HepG2 (cell line): ENCODE measurements around the gene NRG3. TPM values are rescaled to one million over a fixed set of nuclear protein-coding genes. Genes with fewer than 3 reads are reported as not detected.

ENCODE experiments used
- ATAC-seq: fragments of 200-7000 bp; cut with Tn5 transposase; 3 replicates; pipeline ENCODE4 v1.9.1; 2020; ENCODE audit warnings: mild to moderate bottlenecking, moderate library complexity
- BruUV-seq: library from RNA; stranded (reverse); fragments of 400-500 nt; replicated peaks from 2 replicates; lab custom pipeline; 2021; lab: Mats Ljungman, UMichigan
- CTCF ChIA-PET: fragments of 300-600 bp; formaldehyde crosslinking; extraction: SDS; loops from one replicate; lab custom pipeline; 2021; ENCODE audit warnings: low total read pairs, inconsistent platforms, low intra/inter-chr PET ratio; lab: Yijun Ruan, JAX
- POLR2A ChIA-PET: fragments of 350-600 bp; sonication (Branson Sonifier 250); formaldehyde crosslinking; loops from one replicate; lab custom pipeline; 2020; ENCODE audit warnings: antibody characterized with exemption, inconsistent platforms; lab: Yijun Ruan, JAX
- DNase-seq: peaks from one replicate; pipeline ENCODE4 v3.0.0-alpha.2; 2015; ENCODE audit warnings: low spot score
- FAIRE-seq: peaks from 3 replicates; lab custom pipeline; 2011; peaks lifted over from hg19 to GRCh38; lab: Jason Lieb, UNC
- H2AFZ ChIP-seq: one replicate; pipeline ENCODE4 v1.6.1; 2011; ENCODE audit warnings: low read length, inconsistent platforms
- H3K27ac ChIP-seq: fragments of 300-600 bp; 3 replicates; pipeline ENCODE4 v1.8.0; 2011; ENCODE audit warnings: mixed run types, mild to moderate bottlenecking, mixed read lengths, low read length, inconsistent platforms; ENCODE audit not compliant: insufficient read depth; ENCODE audit errors: extremely low read length
- H3K27me3 ChIP-seq, 2 experiments: fragments of 200-600 bp in 1 of 2; 2 replicates in 1 of 2; 3 replicates in 1 of 2; pipeline versions ENCODE4 v1.6.0 to v1.8.0; 2011; ENCODE audit warnings: low read length in 2 of 2, mild to moderate bottlenecking in 2 of 2, moderate library complexity in 2 of 2, inconsistent platforms in 1 of 2; ENCODE audit not compliant: insufficient read depth in 2 of 2, control insufficient read depth in 1 of 2
- H3K36me3 ChIP-seq, 2 experiments: fragments of 200-600 bp in 1 of 2; replicated peaks in 1 of 2; 2 replicates in 1 of 2; 3 replicates in 1 of 2; pipeline versions ENCODE4 v1.5.1 to v1.8.0; 2011; ENCODE audit warnings: low read length in 2 of 2, inconsistent platforms in 1 of 2; ENCODE audit not compliant: insufficient read depth in 2 of 2, control insufficient read depth in 1 of 2
- H3K4me1 ChIP-seq: 2 replicates; pipeline ENCODE4 v1.5.1; 2012; ENCODE audit warnings: low read length, inconsistent platforms; ENCODE audit not compliant: insufficient read depth
- H3K4me2 ChIP-seq: 2 replicates; pipeline ENCODE4 v1.6.0; 2011; ENCODE audit warnings: low read depth, low read length, inconsistent platforms
- H3K4me3 ChIP-seq, 3 experiments: fragments of 200-600 bp in 1 of 3; sonication (generic), shearing (Covaris generic) in 1 of 3; replicated peaks in 1 of 3; 2 replicates each; pipeline ENCODE4 v1.5.1; 2011 to 2016; ENCODE audit warnings: low read length in 3 of 3, inconsistent platforms in 2 of 3, low read depth in 2 of 3, mild to moderate bottlenecking in 2 of 3, control low read depth in 1 of 3, mixed read lengths in 1 of 3; ENCODE audit not compliant: insufficient read depth in 1 of 3
- H3K79me2 ChIP-seq: one replicate; pipeline ENCODE4 v1.6.1; 2011; ENCODE audit warnings: low read length, inconsistent platforms; ENCODE audit not compliant: insufficient read depth
- H3K9ac ChIP-seq: 2 replicates; pipeline ENCODE4 v1.6.0; 2011; ENCODE audit warnings: mild to moderate bottlenecking, low read depth, low read length, inconsistent platforms; ENCODE audit not compliant: insufficient read depth
- H3K9me3 ChIP-seq: 2 replicates; pipeline ENCODE4 v1.5.1; 2012; ENCODE audit warnings: mild to moderate bottlenecking, low read length
- H4K20me1 ChIP-seq: 2 replicates; pipeline ENCODE4 v1.6.0; 2011; ENCODE audit warnings: inconsistent platforms, mild to moderate bottlenecking, low read length, moderate library complexity; ENCODE audit not compliant: insufficient read depth
- SNAI1 ChIP-seq: sonication (generic); formaldehyde crosslinking; IDR thresholded peaks from 2 replicates; pipeline ENCODE4 v1.5.0; 2020; ENCODE audit warnings: mild to moderate bottlenecking, missing genetic modification reagents, borderline replicate concordance
- ZNF546 ChIP-seq: sonication (generic); formaldehyde crosslinking; conservative IDR thresholded peaks from 2 replicates; pipeline ENCODE4 v1.8.1; 2023; ENCODE audit warnings: mild to moderate bottlenecking, missing genetic modification reagents
- ZNF605 ChIP-seq: sonication (generic); formaldehyde crosslinking; IDR thresholded peaks from 2 replicates; pipeline ENCODE4 v1.8.0; 2022; ENCODE audit warnings: mild to moderate bottlenecking, missing genetic modification reagents
- WGBS: methylation state at CpG from one replicate; pipeline ENCODE4 v1.1.6; 2017; ENCODE audit warnings: low lambda C conversion rate; 5-methylcytosine and 5-hydroxymethylcytosine counted together
- in situ Hi-C: cut with HindIII; loops from 2 replicates; pipeline ENCODE4 v1.10.0; 2017; ENCODE audit warnings: low pct_unique_long_range_greater_than_20kb; ENCODE audit not compliant: extremely low pct_ligation_motif_present
- intact Hi-C: fragments of 100-400 bp; cut with micrococcal nuclease; formaldehyde crosslinking; loops from one replicate; pipeline ENCODE4 v1.10.0; 2022; ENCODE audit not compliant: unreplicated experiment
- polyA plus RNA-seq, 8 experiments: library from polyadenylated mRNA; depleted of rRNA in 3 of 8; stranded (reverse) in 7 of 8; unstranded in 1 of 8; fragments of >200 nt; fragmentation: Illumina TruSeq in 4 of 8; extraction: Trizol in 4 of 8; gene quantifications; 2 replicates each; pipeline versions ENCODE4 v1.2.1 to v1.2.3, GENCODE V29; 2011 to 2016; ENCODE audit warnings: low read depth in 4 of 8, missing spikeins in 1 of 8, mixed read lengths in 1 of 8; ENCODE audit not compliant: insufficient read depth in 1 of 8
- total RNA-seq, 5 experiments: library from RNA; depleted of rRNA; stranded (reverse); fragments of >200 nt; fragmentation: Illumina TruSeq; extraction: Trizol; gene quantifications; 2 replicates each; pipeline ENCODE4 v1.2.3, GENCODE V29; 2016; ENCODE audit warnings: low read depth in 1 of 5
- TF ChIP-seq, protein P1 (sequence below): sonication (generic); formaldehyde crosslinking; IDR thresholded peaks from 2 replicates; pipeline ENCODE4 v1.4.0; 2020; ENCODE audit warnings: missing genetic modification reagents
- TF ChIP-seq, protein P2 (sequence below): sonication (generic); formaldehyde crosslinking; IDR thresholded peaks from 2 replicates; pipeline ENCODE4 v1.5.0; 2020; ENCODE audit warnings: mild to moderate bottlenecking, missing genetic modification reagents, borderline replicate concordance
- TF ChIP-seq, protein P3 (sequence below): sonication (generic); formaldehyde crosslinking; IDR thresholded peaks from 2 replicates; pipeline ENCODE4 v1.4.0; 2020; ENCODE audit warnings: mild to moderate bottlenecking, missing genetic modification reagents
- TF ChIP-seq, protein P4 (sequence below): sonication (generic); formaldehyde crosslinking; IDR thresholded peaks from 2 replicates; pipeline ENCODE4 v1.8.1; 2023; ENCODE audit warnings: missing genetic modification reagents, inconsistent platforms, borderline replicate concordance

NRG3 gene
- total and polyA plus RNA-seq, 2 of the 13 experiments (the other 11 are each of a cell fraction or from before 2014, with no cell fraction given) = not detected

DNA sequence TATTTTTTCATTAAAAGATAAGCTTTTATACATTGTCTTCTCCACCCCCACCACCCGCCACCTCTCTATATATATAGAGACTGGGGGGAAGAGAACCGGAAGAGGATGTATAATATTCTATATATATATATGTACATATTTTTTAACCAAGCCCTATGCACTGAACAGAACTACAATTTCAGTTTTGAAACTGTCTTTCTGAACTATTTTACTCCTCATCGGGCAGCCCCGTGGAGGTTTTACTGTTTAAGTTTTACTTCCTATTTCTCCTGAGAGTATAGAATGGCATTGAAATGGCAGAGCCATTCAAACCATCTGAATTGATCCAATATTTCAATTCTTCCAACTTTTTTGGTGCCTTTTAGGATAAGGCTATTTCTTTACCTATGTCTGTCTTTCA is 1047.1 kb downstream of the NRG3 start:
- in situ Hi-C loops (no loop called here), intact Hi-C loops (no loop called here)
- 36% methylated on average over 4 of the region's 4 CpGs for WGBS
- no peak overlapping the region for H3K27ac ChIP-seq
- no TSS peak for BruUV-seq
- no peak overlapping the region for H2AFZ ChIP-seq
- FAIRE-seq (no peak), DNase-seq (no peak), ATAC-seq (no peak)
- ChIA-PET POLR2A (no interaction called here), CTCF (no interaction called here)
- no peaks in the 10 kb centered on the region for H3K4me1 ChIP-seq
- H3K36me3 ChIP-seq = no peaks in the 10 kb centered on the region
- no peaks in the 10 kb centered on the region for H3K27me3 ChIP-seq
- H3K4me3 ChIP-seq = no peak overlapping the region
- H3K9me3 ChIP-seq = peaks cover 81% of the 10 kb centered on the region
- no peak overlapping the region for H3K4me2 ChIP-seq
- H3K9ac ChIP-seq = no peak overlapping the region
- H4K20me1 ChIP-seq = no peaks in the 10 kb centered on the region
- TF ChIP-seq SNAI1 (CRISPR knock-in tag) (no peak), ZNF605 (CRISPR knock-in tag) (no peak), ZNF546 (no peak)
- TF ChIP-seq, protein P1, sequence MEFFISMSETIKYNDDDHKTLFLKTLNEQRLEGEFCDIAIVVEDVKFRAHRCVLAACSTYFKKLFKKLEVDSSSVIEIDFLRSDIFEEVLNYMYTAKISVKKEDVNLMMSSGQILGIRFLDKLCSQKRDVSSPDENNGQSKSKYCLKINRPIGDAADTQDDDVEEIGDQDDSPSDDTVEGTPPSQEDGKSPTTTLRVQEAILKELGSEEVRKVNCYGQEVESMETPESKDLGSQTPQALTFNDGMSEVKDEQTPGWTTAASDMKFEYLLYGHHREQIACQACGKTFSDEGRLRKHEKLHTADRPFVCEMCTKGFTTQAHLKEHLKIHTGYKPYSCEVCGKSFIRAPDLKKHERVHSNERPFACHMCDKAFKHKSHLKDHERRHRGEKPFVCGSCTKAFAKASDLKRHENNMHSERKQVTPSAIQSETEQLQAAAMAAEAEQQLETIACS (CRISPR knock-in tag) = no peak
- TF ChIP-seq, protein P2, sequence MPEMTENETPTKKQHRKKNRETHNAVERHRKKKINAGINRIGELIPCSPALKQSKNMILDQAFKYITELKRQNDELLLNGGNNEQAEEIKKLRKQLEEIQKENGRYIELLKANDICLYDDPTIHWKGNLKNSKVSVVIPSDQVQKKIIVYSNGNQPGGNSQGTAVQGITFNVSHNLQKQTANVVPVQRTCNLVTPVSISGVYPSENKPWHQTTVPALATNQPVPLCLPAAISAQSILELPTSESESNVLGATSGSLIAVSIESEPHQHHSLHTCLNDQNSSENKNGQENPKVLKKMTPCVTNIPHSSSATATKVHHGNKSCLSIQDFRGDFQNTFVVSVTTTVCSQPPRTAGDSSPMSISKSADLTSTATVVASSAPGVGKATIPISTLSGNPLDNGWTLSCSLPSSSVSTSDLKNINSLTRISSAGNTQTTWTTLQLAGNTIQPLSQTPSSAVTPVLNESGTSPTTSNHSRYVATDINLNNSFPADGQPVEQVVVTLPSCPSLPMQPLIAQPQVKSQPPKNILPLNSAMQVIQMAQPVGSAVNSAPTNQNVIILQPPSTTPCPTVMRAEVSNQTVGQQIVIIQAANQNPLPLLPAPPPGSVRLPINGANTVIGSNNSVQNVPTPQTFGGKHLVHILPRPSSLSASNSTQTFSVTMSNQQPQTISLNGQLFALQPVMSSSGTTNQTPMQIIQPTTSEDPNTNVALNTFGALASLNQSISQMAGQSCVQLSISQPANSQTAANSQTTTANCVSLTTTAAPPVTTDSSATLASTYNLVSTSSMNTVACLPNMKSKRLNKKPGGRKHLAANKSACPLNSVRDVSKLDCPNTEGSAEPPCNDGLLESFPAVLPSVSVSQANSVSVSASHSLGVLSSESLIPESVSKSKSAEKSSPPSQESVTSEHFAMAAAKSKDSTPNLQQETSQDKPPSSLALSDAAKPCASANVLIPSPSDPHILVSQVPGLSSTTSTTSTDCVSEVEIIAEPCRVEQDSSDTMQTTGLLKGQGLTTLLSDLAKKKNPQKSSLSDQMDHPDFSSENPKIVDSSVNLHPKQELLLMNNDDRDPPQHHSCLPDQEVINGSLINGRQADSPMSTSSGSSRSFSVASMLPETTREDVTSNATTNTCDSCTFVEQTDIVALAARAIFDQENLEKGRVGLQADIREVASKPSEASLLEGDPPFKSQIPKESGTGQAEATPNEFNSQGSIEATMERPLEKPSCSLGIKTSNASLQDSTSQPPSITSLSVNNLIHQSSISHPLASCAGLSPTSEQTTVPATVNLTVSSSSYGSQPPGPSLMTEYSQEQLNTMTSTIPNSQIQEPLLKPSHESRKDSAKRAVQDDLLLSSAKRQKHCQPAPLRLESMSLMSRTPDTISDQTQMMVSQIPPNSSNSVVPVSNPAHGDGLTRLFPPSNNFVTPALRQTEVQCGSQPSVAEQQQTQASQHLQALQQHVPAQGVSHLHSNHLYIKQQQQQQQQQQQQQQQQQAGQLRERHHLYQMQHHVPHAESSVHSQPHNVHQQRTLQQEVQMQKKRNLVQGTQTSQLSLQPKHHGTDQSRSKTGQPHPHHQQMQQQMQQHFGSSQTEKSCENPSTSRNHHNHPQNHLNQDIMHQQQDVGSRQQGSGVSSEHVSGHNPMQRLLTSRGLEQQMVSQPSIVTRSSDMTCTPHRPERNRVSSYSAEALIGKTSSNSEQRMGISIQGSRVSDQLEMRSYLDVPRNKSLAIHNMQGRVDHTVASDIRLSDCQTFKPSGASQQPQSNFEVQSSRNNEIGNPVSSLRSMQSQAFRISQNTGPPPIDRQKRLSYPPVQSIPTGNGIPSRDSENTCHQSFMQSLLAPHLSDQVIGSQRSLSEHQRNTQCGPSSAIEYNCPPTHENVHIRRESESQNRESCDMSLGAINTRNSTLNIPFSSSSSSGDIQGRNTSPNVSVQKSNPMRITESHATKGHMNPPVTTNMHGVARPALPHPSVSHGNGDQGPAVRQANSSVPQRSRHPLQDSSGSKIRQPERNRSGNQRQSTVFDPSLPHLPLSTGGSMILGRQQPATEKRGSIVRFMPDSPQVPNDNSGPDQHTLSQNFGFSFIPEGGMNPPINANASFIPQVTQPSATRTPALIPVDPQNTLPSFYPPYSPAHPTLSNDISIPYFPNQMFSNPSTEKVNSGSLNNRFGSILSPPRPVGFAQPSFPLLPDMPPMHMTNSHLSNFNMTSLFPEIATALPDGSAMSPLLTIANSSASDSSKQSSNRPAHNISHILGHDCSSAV (CRISPR knock-in tag) = no peak
- TF ChIP-seq, protein P3, sequence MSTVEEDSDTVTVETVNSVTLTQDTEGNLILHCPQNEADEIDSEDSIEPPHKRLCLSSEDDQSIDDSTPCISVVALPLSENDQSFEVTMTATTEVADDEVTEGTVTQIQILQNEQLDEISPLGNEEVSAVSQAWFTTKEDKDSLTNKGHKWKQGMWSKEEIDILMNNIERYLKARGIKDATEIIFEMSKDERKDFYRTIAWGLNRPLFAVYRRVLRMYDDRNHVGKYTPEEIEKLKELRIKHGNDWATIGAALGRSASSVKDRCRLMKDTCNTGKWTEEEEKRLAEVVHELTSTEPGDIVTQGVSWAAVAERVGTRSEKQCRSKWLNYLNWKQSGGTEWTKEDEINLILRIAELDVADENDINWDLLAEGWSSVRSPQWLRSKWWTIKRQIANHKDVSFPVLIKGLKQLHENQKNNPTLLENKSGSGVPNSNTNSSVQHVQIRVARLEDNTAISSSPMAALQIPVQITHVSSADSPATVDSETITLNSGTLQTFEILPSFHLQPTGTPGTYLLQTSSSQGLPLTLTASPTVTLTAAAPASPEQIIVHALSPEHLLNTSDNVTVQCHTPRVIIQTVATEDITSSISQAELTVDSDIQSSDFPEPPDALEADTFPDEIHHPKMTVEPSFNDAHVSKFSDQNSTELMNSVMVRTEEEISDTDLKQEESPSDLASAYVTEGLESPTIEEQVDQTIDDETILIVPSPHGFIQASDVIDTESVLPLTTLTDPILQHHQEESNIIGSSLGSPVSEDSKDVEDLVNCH (CRISPR knock-in tag) = no peak
- TF ChIP-seq, protein P4, sequence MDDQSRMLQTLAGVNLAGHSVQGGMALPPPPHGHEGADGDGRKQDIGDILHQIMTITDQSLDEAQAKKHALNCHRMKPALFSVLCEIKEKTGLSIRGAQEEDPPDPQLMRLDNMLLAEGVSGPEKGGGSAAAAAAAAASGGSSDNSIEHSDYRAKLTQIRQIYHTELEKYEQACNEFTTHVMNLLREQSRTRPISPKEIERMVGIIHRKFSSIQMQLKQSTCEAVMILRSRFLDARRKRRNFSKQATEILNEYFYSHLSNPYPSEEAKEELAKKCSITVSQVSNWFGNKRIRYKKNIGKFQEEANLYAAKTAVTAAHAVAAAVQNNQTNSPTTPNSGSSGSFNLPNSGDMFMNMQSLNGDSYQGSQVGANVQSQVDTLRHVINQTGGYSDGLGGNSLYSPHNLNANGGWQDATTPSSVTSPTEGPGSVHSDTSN (CRISPR knock-in tag) = no peak
- H3K79me2 ChIP-seq = no peaks in the 10 kb centered on the region
